Mucosa of descending colon (tissue), 3 donors: ENCODE data around the gene ACOT12. TPM values are rescaled to one million over a fixed set of nuclear protein-coding genes. Genes with fewer than 3 reads are reported as not detected.

Source experiments
- ATAC-seq: fragments of 200-7000 bp; cut with Tn5 transposase; one replicate; pipeline ENCODE4 v1.9.1; 2020; ENCODE audit warnings: mild to moderate bottlenecking, moderate library complexity
- DNase-seq, 3 donors: peaks; one replicate each; pipeline ENCODE4 v3.0.0-alpha.2; 2020
- H3K36me3 ChIP-seq: fragments of 200-600 bp; one replicate; pipeline ENCODE4 v1.8.0; 2021; ENCODE audit warnings: low read depth, mild to moderate bottlenecking
- H3K4me1 ChIP-seq: fragments of 200-600 bp; one replicate; pipeline ENCODE4 v1.8.0; 2021; ENCODE audit warnings: low read depth, mild to moderate bottlenecking
- H3K4me3 ChIP-seq: fragments of 200-600 bp; one replicate; pipeline ENCODE4 v1.8.0; 2021; ENCODE audit warnings: mild to moderate bottlenecking
- H3K9me3 ChIP-seq: fragments of 200-600 bp; one replicate; pipeline ENCODE4 v1.8.0; 2021; ENCODE audit warnings: mild to moderate bottlenecking
- intact Hi-C, 2 donors: fragments of 100-400 bp; cut with DNase I in 1 of 2; cut with micrococcal nuclease in 1 of 2; formaldehyde crosslinking; loops; one replicate each; pipeline versions ENCODE4 v1.11.0 to v1.11.1; 2022; cut with DNase I, micrococcal nuclease
- total RNA-seq, 3 donors: library from RNA; stranded (reverse); fragmentation: NEBNext Ultra II Directional in 2 of 3; extraction: Animal tissue kit (Norgen Biotek cat#: 25700) in 2 of 3; gene quantifications; one replicate each; pipeline versions ENCODE4 v1.2.1 to v1.2.4, GENCODE V29; 2021 to 2023
- TF ChIP-seq, protein P1 (sequence below): fragments of 200-600 bp; IDR thresholded peaks from one replicate; pipeline ENCODE4 v1.8.0; 2022; ENCODE audit warnings: antibody characterized with exemption, mild to moderate bottlenecking
- donor health status: DM: no; HTN: no; CAD: no; lungs with moderate emphysema.
- donor health status: DM: no; HTN: no; CAD: no.
- donor health status: DM: no; HTN: yes; CAD: no.

Gene ACOT12
- total RNA-seq, 3 donors from 2014 or later = not detected

DNA sequence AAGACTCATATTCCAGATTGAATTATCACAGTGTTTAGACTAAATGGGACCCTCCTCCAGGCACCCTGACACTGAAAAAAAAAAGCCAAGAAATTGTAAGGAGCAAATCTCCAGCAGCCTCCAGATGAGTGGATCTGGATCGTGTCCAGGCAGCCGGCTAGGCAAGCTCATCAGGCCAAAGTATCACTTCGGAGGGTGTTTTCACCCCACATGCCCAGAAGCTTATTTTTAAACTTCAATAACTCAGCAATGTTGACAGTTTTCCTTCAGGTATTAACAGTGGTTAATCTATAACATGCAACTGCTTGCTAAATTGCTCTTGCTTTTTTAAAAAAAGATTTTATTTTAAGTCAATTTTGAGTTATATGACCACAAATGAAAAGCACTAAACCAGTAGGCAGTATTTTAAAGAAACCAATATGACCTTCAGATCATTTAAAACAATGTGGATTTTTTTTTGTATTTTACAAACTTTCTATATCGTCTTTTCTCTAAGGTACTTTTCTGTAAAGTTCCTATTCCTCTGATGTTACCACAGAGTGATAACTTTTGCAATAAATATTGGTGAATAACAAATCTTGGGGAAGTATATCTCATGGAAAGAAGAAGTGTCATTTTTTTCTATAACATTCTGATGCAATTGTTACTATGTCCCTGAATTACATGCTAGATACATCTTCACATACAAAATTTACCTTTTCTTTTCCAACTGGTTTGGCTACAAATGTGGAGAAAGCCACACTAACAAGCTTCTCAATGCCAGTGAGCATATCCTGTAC, 30.7 kb downstream of the ACOT12 start:
- intact Hi-C loops = no loop called here
- H3K4me3 ChIP-seq = no peak overlapping the region
- DNase-seq = peak in 1 of 3 donors; percentile 49
- H3K9me3 ChIP-seq = no peaks in the 10 kb centered on the region
- no peaks in the 10 kb centered on the region for H3K36me3 ChIP-seq
- peaks cover 2% of the 10 kb centered on the region for H3K4me1 ChIP-seq
- ATAC-seq = peak; percentile 23
- TF ChIP-seq, protein P1, sequence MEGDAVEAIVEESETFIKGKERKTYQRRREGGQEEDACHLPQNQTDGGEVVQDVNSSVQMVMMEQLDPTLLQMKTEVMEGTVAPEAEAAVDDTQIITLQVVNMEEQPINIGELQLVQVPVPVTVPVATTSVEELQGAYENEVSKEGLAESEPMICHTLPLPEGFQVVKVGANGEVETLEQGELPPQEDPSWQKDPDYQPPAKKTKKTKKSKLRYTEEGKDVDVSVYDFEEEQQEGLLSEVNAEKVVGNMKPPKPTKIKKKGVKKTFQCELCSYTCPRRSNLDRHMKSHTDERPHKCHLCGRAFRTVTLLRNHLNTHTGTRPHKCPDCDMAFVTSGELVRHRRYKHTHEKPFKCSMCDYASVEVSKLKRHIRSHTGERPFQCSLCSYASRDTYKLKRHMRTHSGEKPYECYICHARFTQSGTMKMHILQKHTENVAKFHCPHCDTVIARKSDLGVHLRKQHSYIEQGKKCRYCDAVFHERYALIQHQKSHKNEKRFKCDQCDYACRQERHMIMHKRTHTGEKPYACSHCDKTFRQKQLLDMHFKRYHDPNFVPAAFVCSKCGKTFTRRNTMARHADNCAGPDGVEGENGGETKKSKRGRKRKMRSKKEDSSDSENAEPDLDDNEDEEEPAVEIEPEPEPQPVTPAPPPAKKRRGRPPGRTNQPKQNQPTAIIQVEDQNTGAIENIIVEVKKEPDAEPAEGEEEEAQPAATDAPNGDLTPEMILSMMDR = no peak

DNA sequence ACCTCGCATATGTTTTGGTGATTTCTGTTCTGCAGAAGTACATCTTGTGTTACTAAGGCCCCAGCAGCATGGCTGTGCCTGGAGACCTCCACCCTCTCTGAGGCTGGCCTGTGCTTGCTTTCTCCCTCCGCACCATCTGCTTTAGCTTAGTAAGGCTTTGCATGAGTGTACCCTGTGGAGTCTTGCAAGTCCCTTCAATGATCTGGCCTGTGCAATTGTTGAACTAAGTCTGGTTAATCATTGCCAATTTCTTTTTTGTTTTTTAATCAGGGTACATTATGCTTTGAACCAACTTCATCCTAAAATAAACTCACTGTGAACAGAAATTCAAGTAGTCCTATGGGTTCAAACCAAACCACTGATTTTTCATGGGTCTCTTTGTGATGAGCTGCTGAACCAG, 32.3 kb downstream of the ACOT12 start:
- no peak for ATAC-seq
- DNase-seq = no peak

DNA sequence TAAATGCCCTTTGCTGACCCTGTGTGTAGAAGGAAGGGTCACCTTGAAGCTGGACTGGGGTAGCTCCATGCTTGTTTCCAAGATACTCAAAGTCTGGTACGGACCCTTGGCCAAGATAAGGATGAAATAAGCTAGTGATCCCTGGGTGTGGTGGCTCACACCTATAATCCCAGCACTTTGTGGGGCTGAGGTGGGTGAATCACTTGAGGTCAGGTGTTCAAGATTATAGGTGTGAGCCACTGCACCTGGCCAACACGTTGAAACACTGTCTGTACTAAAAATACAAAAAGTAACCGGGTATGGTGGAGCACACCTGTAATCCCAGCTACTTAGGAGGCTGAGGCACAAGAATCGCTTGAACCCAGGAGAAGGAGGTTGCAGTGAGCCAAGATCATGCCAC, 33.3 kb downstream of the ACOT12 start:
- no peaks in the 10 kb centered on the region for H3K36me3 ChIP-seq
- H3K4me1 ChIP-seq = peaks cover 2% of the 10 kb centered on the region
- intact Hi-C loops = no loop called here
- peak; percentile 51 for ATAC-seq
- H3K4me3 ChIP-seq = no peak overlapping the region
- no peak for DNase-seq
- no peaks in the 10 kb centered on the region for H3K9me3 ChIP-seq
- TF ChIP-seq, protein P1 = no peak

More for the DNA sequence above, 32.3 kb downstream of the ACOT12 start:
- intact Hi-C loops = no loop called here
- Histone ChIP-seq H3K4me3 (no peak overlapping the region), H3K36me3 (no peaks in the 10 kb centered on the region), H3K9me3 (no peaks in the 10 kb centered on the region), H3K4me1 (peaks cover 2% of the 10 kb centered on the region)
- TF ChIP-seq, protein P1 = no peak

DNA sequence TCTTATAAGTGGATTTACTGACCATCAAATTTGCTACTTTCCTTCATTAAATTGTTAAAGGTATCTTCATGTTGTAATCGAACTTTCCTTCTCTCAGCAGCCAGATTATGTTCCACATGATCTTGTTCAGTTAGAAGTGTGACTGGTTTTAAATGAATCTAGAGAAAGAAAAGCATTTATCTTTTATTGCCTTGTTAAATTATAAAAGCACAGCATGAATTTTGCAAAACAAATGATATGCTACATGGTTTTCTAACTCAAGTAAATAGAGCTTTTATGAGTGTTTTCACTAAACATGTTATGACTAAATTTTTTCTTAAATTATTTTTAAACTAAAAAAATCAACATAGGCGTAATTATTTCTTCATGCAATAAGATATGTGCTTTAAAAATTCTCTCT, 34.1 kb downstream of the ACOT12 start:
- H3K4me1 ChIP-seq = peaks cover 2% of the 10 kb centered on the region
- no peaks in the 10 kb centered on the region for H3K36me3 ChIP-seq
- DNase-seq (no peak), ATAC-seq (no peak)
- intact Hi-C loops = no loop called here
- no peak overlapping the region for H3K4me3 ChIP-seq
- TF ChIP-seq, protein P1 = no peak
- no peaks in the 10 kb centered on the region for H3K9me3 ChIP-seq

DNA sequence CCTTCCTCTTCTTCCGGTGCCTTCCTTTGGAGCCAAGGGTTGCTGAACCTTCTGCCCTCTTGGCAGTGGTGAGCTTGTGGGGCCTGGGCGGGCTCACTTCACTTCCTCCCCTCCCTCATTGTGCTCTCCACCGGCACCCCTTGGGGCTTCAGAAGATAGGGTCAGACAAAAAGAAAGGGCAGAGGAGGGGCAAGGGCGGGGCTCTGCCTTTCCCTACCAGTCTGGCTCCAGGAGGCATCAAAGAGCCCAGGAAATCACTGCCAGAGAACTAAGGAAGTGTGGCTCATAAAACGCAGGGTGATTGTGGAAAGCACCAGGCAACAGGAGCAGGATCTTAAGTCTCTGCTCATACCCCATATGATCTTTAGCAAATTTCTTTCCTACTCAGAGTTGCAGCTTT, 34.8 kb downstream of the ACOT12 start:
- H3K4me1 ChIP-seq = peaks cover 2% of the 10 kb centered on the region
- ATAC-seq = peak; percentile 77
- TF ChIP-seq, protein P1 = no peak
- no peaks in the 10 kb centered on the region for H3K9me3 ChIP-seq
- no peak overlapping the region for H3K4me3 ChIP-seq
- peak in 1 of 3 donors; percentile 12 for DNase-seq
- H3K36me3 ChIP-seq = no peaks in the 10 kb centered on the region
- intact Hi-C loops = no loop called here
